RPMI7951 (cell line): ENCODE measurements around the gene BCL2L2. TPM values are rescaled to one million over a fixed set of nuclear protein-coding genes. Genes with fewer than 3 reads are reported as not detected.
"Not testable (repeated sequence)": the region's sequence is repeated elsewhere in the genome, so short reads cannot be mapped to it uniquely, and the experiment has no call there.

ENCODE experiments used
- DNase-seq: peaks from one replicate; pipeline ENCODE4 v3.0.0-alpha.2; 2012; ENCODE audit warnings: low read depth
- total RNA-seq: library from RNA; depleted of rRNA; stranded (reverse); fragments of >200 nt; shearing (Covaris generic); gene quantifications from 2 replicates; pipeline ENCODE4 v1.2.3, GENCODE V29; 2014; rRNA removed

Gene BCL2L2
- total RNA-seq = 7.1 and 9.5 TPM in 2 replicates

- DNase-seq = peak; percentile 88
Observed at GRCh38 chr14:23306412-23307145, at the start of gene BCL2L2. Gene BCL2L2 (plus strand): TSS chr14:23306833. CDS start chr14:23307768, 935 bp downstream.

GRCh38 chr14:23258256-23258655 is 48.4 kb upstream of the BCL2L2 start:
- DNase-seq = no peak

- DNase-seq = no peak
Observed at GRCh38 chr14:23259426-23259825, 47.2 kb upstream of the BCL2L2 start.

- not testable (repeated sequence) for DNase-seq
Observed at GRCh38 chr14:23260849-23261248, 45.8 kb upstream of the BCL2L2 start.

- DNase-seq = no peak
Observed at GRCh38 chr14:23269193-23269592, 37.4 kb upstream of the BCL2L2 start.

GRCh38 chr14:23275412-23275811 is 31.2 kb upstream of the BCL2L2 start:
- no peak for DNase-seq

- DNase-seq = no peak
Observed at GRCh38 chr14:23277189-23277588, 29.4 kb upstream of the BCL2L2 start.

- peak; percentile 3 for DNase-seq
Observed at GRCh38 chr14:23277928-23278327, 28.7 kb upstream of the BCL2L2 start.

- DNase-seq = no peak
Observed at GRCh38 chr14:23281247-23281646, 25.4 kb upstream of the BCL2L2 start.

GRCh38 chr14:23284654-23285529 is 21.7 kb upstream of the BCL2L2 start:
- DNase-seq = peak; percentile 10

GRCh38 chr14:23285530-23286019 is 21.1 kb upstream of the BCL2L2 start:
- DNase-seq = peak; percentile 8

GRCh38 chr14:23286020-23286901 is 20.4 kb upstream of the BCL2L2 start, which contains the start of gene HOMEZ:
Gene HOMEZ (minus strand): TSS chr14:23286132. CDS start chr14:23285952, 180 bp downstream.
- peak; percentile 98 for DNase-seq

- no peak for DNase-seq
Observed at GRCh38 chr14:23286902-23287479, 19.6 kb upstream of the BCL2L2 start.

GRCh38 chr14:23294734-23295561 is 11.7 kb upstream of the BCL2L2 start:
- peak; percentile 49 for DNase-seq

- DNase-seq = no peak
Observed at GRCh38 chr14:23296012-23296777, 10.4 kb upstream of the BCL2L2 start.

- no peak for DNase-seq
Observed at GRCh38 chr14:23297096-23297495, 9.5 kb upstream of the BCL2L2 start.

- DNase-seq = no peak
Observed at GRCh38 chr14:23297611-23298277, 8.9 kb upstream of the BCL2L2 start.

- DNase-seq = peak; percentile 60
Observed at GRCh38 chr14:23299211-23299957, 7.2 kb upstream of the BCL2L2 start.
